GM18505 (cell line): ENCODE measurements around the gene DFFA.

Experiments used
- ATAC-seq: cut with Tn5 transposase; IDR thresholded peaks from one replicate; pipeline ENCODE4 v1.9.1; 2021; ENCODE audit not compliant: unreplicated experiment
- POLR2A ChIP-seq: IDR thresholded peaks from 4 replicates; pipeline ENCODE4 v1.6.1; 2011; ENCODE audit warnings: borderline replicate concordance; ENCODE audit not compliant: insufficient read depth, insufficient read length; ENCODE audit errors: extremely low read depth

Gene DFFA

GRCh38 chr1:10472220-10473144 lies at the start of gene DFFA:
DFFA (minus strand) TSS chr1:10472529; CDS start chr1:10472458, 71 bp downstream.
- peak; percentile 76 for TF ChIP-seq POLR2A
- peak; percentile 68 for ATAC-seq

GRCh38 chr1:10521537-10522157 lies 49.3 kb upstream of the DFFA start:
- no peak for TF ChIP-seq POLR2A
- ATAC-seq = no peak

- ATAC-seq = no peak
- TF ChIP-seq POLR2A = no peak
Measured at GRCh38 chr1:10520952-10521351, 48.6 kb upstream of the DFFA start.

GRCh38 chr1:10520497-10520896 lies 48.2 kb upstream of the DFFA start:
- TF ChIP-seq POLR2A = no peak
- no peak for ATAC-seq

- ATAC-seq = no peak
- TF ChIP-seq POLR2A = no peak
Measured at GRCh38 chr1:10519016-10519417, 46.7 kb upstream of the DFFA start.

- TF ChIP-seq POLR2A = no peak
- ATAC-seq = no peak
Measured at GRCh38 chr1:10517677-10517982, 45.3 kb upstream of the DFFA start.

GRCh38 chr1:10516925-10517676 lies 44.8 kb upstream of the DFFA start:
- ATAC-seq = no peak
- no peak for TF ChIP-seq POLR2A

- no peak for TF ChIP-seq POLR2A
- no peak for ATAC-seq
Measured at GRCh38 chr1:10515976-10516750, 43.8 kb upstream of the DFFA start.

- no peak for TF ChIP-seq POLR2A
- no peak for ATAC-seq
Measured at GRCh38 chr1:10515301-10515975, 43.1 kb upstream of the DFFA start.

- no peak for TF ChIP-seq POLR2A
- no peak for ATAC-seq
Measured at GRCh38 chr1:10514490-10515235, 42.3 kb upstream of the DFFA start.

GRCh38 chr1:10513199-10513598 lies 40.9 kb upstream of the DFFA start:
- TF ChIP-seq POLR2A = no peak
- no peak for ATAC-seq

GRCh38 chr1:10511494-10511885 lies 39.2 kb upstream of the DFFA start:
- ATAC-seq = no peak
- no peak for TF ChIP-seq POLR2A
